ENCODE measurements around the gene NKAIN1.

Gene NKAIN1

DNA sequence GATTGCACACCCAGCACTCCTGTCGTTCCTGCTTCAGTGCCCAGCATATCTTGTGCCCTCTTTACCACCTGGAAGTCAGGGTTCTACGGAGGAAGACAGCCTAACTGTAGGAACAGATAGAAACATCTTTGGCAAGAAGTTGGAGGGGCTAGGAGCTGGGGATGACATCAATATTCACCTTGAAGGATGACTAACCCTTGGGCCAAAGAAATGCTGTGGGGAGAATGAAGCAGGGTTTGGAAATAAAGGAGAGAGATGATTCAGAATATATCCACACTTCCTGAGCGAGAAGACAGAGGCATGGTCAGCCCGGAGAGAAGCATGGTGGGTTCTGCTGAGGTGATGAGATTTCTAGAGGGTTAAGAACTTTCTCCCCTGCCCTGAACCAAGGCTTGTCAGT, 4.6 kb upstream of the NKAIN1 start:
- H3K4me3 Mint-ChIP-seq = no peak overlapping the region
- ATAC-seq = no peak
- H3K27me3 Mint-ChIP-seq = peaks cover 16% of the 10 kb centered on the region
- H3K4me1 Mint-ChIP-seq = no peaks in the 10 kb centered on the region
- H3K27ac Mint-ChIP-seq = no peak overlapping the region
- no peaks in the 10 kb centered on the region for H3K36me3 Mint-ChIP-seq
- no peaks in the 10 kb centered on the region for H3K9me3 Mint-ChIP-seq

DNA sequence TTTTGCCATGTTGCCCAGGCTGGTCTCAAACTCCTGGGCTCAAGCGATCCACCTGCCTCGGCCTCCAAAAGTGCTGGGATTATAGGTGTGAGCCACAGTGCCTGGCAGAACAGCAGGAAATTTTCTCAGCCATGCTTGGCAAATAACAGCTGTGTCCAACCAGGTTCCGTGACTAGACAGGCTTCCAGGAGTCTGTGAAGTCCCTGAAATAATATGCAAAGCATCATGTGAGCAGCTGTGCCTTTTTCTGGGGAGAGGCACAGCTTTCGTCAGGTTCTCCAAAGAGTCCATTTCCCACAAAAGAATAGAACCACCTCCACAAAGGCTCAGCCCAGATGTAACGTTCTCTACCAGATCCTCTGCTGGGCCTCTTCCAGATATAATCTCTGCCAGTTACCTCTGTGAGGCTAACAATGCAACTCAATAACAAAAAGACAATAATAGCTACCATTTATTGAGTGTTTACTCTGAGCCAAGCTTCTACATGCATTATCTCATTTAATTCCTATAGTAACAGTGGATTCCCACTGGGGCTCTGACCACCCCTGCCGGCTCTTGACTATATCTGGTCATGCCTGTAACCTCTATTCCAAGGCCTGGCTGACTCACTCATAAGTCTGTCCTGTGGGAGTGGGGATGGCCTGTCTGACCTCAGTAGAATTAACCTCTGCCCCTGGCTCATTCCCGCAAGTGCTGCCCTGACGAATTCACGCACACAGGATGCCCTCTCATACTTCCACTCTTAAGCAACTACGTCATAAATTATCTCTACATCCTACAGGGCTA, 4.0 kb upstream of the NKAIN1 start:
- H3K9me3 Mint-ChIP-seq = no peaks in the 10 kb centered on the region
- H3K27ac Mint-ChIP-seq = no peak overlapping the region

DNA sequence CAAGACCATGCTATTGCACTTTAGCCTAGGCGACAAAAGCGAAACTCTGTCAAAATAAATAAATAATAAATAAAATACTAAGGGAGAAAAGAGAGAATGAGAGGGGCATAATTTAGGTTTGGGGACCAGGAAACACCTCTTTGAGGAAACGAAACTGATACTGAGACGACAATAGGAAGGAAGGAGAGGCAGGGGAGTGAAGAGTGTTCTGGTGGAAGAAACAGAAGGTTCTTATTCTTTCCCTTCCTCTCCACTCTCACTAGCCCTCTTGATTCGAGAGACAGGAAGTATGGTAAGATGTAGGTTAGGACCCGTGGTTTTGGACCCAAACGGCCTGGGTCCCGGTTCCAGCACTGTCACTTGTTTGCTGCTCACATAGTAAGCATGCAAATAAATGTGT, 1.6 kb upstream of the NKAIN1 start:
- no peak for ATAC-seq
- no peaks in the 10 kb centered on the region for H3K36me3 Mint-ChIP-seq
- no peak overlapping the region for H3K27ac Mint-ChIP-seq
- no peaks in the 10 kb centered on the region for H3K9me3 Mint-ChIP-seq
- peaks cover 45% of the 10 kb centered on the region for H3K27me3 Mint-ChIP-seq
- H3K4me3 Mint-ChIP-seq = no peak overlapping the region
- H3K4me1 Mint-ChIP-seq = peaks cover 8% of the 10 kb centered on the region

More for the DNA sequence above, 4.0 kb upstream of the NKAIN1 start:
- H3K27me3 Mint-ChIP-seq = peaks cover 22% of the 10 kb centered on the region
- H3K36me3 Mint-ChIP-seq = no peaks in the 10 kb centered on the region
- H3K4me1 Mint-ChIP-seq = peaks cover 6% of the 10 kb centered on the region
- ATAC-seq = no peak
- no peak overlapping the region for H3K4me3 Mint-ChIP-seq

DNA sequence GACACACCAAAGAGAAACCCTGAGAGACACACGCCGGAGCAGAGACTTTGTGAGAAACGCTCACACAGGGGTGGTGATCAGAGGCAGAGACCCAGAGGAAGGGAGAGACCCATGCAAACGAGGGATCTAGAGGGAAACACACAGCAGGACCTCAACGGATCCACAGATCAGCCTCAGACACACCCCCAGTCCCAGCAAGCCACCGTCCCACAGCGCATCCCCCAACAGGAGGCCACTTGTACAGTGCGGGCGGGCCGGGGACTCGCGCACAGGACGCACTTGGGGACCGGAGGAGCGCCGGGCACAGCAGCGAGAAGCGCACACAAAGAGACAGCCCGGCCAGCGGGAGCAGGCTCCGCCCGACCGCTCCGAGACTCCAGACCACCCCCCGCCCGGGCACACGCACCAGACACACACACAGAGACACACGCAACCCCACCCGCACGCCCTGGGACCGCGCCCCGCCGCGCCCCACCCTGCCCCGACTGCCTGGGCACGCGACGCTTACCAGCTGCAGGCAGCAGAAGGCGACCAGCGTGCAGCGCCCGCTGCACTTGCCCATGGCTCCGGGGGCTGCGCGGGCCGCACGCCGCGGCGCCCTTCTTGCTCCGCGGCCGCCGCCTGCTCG, 587 bp downstream of the NKAIN1 start:
- H3K4me3 Mint-ChIP-seq = peak overlapping the region; percentile 28
- peak; percentile 52 for ATAC-seq
- peaks cover 8% of the 10 kb centered on the region for H3K4me1 Mint-ChIP-seq
- H3K27ac Mint-ChIP-seq = peak overlapping the region; percentile 25
- H3K9me3 Mint-ChIP-seq = no peaks in the 10 kb centered on the region
- peaks cover 66% of the 10 kb centered on the region for H3K27me3 Mint-ChIP-seq
- H3K36me3 Mint-ChIP-seq = no peaks in the 10 kb centered on the region

DNA sequence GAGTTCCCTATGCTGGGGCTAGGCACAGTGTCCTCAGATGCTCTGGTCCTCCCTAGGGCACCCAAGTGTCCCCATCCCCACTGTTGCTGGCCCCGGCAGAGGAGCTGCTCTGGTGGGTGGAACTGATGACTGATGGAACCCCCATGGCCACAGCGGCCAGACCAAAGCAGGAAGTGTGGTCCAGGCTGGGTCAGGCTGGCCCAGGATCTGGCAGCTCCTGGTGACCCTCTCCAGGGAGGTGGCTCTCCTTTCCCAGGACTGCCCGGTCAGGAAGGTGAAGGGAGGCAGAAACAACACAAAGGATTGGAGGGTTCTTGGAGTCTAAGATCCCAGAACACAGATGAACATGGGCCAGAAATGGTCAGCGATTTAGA, 1.1 kb downstream of the NKAIN1 start:
- no peak for ATAC-seq
- Mint-ChIP-seq H3K27ac (peak overlapping the region; percentile 25), H3K27me3 (peaks cover 71% of the 10 kb centered on the region), H3K36me3 (no peaks in the 10 kb centered on the region), H3K4me1 (peaks cover 8% of the 10 kb centered on the region), H3K4me3 (peak overlapping the region; percentile 28), H3K9me3 (no peaks in the 10 kb centered on the region)

DNA sequence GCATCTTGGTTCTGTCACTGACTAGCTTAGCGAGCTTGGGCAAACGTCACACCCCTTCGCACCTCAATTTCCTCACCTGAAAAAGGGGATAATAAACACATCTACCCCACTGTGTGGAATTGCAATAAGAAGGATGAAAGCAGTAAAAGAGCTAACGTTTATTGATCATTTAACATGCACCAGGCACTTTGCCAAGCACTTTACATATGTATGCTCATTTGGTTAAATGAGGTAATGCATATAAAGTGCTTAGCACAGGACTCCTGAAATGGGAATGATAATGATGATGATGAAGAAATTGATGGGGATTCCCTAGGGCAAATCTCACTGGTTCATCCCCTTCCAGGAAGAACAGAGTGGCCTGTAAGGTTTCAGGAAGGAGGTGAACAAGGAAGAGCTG, 4.8 kb downstream of the NKAIN1 start:
- Mint-ChIP-seq H3K9me3 (no peaks in the 10 kb centered on the region), H3K27me3 (peaks cover 67% of the 10 kb centered on the region), H3K36me3 (no peaks in the 10 kb centered on the region), H3K27ac (no peak overlapping the region), H3K4me1 (peaks cover 8% of the 10 kb centered on the region), H3K4me3 (no peak overlapping the region)
- no peak for ATAC-seq

DNA sequence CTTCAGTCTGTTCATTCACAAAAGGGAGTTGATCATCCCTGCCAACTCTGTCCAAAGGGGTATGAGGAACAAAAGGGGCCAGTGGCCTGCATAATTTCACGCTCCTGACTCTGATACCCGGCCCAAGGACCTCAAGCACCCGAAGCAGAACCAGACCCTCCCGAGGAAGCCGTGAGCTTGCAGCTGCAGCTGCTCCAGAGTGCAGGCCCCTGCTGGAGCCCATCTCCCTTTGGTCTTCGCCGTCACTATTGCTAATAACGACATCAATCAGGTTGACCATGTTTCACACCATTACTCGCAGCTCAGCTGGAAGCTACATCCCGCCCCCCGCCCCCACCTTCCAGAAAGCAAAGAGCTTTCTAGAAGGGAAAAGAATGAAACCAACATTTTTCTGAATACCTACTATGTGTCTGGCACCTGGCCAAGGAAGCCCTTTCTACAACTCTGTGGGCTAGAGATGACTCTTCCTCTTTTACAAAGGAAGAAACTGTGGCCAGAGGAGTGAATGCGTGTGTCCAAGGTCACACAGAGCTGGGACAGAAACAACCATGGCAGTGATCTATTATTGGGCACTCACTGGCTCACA, 5.5 kb downstream of the NKAIN1 start:
- Mint-ChIP-seq H3K36me3 (no peaks in the 10 kb centered on the region), H3K4me1 (peaks cover 8% of the 10 kb centered on the region), H3K4me3 (no peak overlapping the region), H3K27ac (no peak overlapping the region), H3K27me3 (peaks cover 62% of the 10 kb centered on the region), H3K9me3 (no peaks in the 10 kb centered on the region)
- no peak for ATAC-seq

DNA sequence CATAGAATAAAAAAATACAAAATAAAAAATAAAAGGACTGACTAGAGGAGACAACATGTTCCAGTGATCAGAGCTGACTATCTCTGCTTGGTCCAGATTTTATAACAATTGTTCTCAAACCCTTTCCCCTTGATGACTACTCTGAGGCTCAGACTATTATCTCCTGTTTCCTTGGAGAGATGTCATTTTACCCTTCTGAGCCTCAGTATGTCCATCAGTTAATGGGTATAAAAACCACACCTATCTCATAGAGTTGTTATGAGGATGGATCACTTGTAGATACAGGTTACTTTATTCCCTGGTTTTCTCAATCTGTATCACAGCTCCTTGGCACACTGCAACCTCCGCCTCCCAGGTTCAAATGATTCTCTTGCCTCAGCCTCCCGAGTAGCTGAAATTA, 7.0 kb downstream of the NKAIN1 start:
- Mint-ChIP-seq H3K4me3 (no peak overlapping the region), H3K27me3 (peaks cover 47% of the 10 kb centered on the region), H3K27ac (no peak overlapping the region), H3K36me3 (no peaks in the 10 kb centered on the region), H3K9me3 (no peaks in the 10 kb centered on the region), H3K4me1 (no peaks in the 10 kb centered on the region)
- no peak for ATAC-seq

DNA sequence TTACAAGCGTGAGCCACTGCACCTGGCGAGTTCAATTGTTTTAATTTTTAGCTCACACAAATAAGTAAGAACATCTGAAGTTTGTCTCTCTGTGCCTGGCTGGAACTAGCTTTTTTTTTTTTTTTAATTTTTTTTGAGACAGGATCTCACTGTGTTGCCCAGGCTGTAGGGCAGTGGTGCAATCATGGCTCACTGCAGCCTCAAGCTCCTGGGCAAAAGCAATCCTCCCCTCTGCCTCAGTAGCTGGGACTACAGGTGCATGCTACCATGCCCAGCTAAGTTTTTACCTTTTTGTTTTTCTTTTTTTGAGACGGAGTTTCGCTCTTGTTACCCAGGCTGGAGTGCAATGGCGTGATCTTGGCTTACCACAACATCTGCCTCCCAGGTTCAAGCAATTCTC, 7.9 kb downstream of the NKAIN1 start:
- Mint-ChIP-seq H3K4me1 (no peaks in the 10 kb centered on the region), H3K27me3 (peaks cover 40% of the 10 kb centered on the region), H3K4me3 (no peak overlapping the region), H3K36me3 (no peaks in the 10 kb centered on the region), H3K27ac (no peak overlapping the region), H3K9me3 (no peaks in the 10 kb centered on the region)
- no peak for ATAC-seq

DNA sequence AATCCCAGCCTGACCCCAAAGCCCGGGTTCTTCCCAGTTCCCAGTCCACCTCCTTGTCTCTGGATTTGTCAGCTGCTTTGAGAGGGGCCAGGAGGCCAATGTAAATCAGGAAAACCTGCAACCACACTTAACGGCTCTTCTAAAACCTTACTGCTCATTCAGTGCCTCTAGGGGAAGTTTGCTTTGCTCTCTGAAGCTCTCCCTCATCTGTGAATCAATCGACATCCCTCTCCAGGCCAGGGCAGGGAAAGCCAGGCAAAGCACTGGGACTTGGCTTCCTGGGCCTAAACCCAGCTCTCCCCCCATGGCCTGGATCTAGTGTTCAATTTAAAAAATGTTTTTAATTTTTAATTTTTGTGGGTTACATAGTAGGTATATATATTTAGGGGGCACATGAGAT, 9.3 kb downstream of the NKAIN1 start:
- ATAC-seq = no peak
- Mint-ChIP-seq H3K4me1 (no peaks in the 10 kb centered on the region), H3K36me3 (no peaks in the 10 kb centered on the region), H3K27ac (no peak overlapping the region), H3K9me3 (no peaks in the 10 kb centered on the region), H3K4me3 (no peak overlapping the region), H3K27me3 (peaks cover 37% of the 10 kb centered on the region)

DNA sequence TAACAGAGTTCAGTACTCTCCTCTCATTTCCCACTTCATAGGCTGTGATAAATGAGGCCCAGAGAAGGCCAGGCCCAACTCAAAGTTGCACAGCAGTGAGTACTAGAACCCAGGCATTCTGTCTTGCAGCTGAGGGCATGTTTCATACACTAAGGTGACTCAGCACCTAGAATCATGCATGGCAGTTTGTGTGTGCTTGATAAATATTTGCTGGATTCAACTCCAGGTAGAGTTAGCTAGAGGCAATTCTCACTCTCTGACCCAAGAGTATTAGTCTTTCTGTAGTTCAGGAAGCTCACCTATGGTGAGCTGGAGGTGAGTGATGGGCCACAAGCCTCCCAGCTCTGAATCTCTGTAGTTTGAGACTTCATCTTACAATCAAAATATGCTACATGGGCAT, 10.7 kb downstream of the NKAIN1 start:
- no peak for ATAC-seq
- Mint-ChIP-seq H3K9me3 (no peaks in the 10 kb centered on the region), H3K4me3 (no peak overlapping the region), H3K4me1 (no peaks in the 10 kb centered on the region), H3K27ac (no peak overlapping the region), H3K27me3 (peaks cover 23% of the 10 kb centered on the region), H3K36me3 (no peaks in the 10 kb centered on the region)

DNA sequence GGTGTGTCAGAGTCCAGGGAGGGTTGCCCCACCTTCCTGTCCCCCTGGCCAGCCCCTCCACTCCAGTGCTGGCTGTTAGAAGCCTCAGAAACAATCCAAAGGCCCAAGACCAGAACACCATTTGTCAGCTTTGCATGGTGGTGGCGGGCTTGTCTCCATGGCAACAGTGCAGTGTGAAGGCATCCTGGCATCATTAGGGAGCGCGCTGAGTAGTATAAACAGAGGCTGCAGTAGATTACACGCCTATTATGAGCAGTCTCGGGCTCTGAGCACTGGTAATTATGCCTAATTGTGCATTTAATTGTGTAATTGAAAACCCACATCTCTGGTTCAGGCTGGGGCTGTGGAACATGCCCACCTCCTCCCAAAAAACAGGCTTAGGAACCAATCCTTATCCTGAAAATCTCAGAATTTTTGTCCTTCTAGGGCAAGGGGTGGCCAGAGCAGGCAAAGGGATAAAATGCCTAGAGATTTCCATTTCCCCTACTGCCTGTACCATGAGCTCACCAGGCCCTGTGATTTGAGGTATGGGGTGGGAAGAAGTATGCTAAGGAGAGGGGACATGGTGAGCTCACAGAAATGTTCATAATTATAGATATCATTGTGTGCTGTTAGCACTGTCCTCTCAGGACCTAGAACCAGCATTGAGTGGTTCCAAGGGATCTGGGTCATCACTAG, 11.7 kb downstream of the NKAIN1 start:
- Mint-ChIP-seq H3K27me3 (peaks cover 13% of the 10 kb centered on the region), H3K27ac (no peak overlapping the region), H3K4me1 (no peaks in the 10 kb centered on the region), H3K36me3 (no peaks in the 10 kb centered on the region), H3K4me3 (no peak overlapping the region), H3K9me3 (no peaks in the 10 kb centered on the region)
- no peak for ATAC-seq

DNA sequence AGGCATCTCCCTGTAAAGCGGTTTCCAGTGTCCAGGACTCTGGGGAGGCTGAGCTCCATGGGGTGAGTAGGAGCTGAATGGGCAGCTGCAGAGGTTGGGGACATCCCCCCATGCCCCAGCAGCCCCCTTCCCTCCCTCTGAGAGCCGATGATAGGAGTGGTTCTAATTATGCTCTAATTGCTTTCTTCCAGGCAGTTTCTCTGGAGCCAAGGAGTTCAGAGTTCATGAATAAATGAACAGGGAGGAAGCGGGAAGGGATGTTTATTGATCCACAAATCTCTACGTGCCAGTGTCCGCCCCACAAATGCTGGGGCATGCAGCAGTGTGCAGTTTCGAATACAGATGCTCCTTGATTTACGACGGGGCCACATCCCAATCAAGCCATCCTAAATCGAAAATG, 15.6 kb downstream of the NKAIN1 start:
- no peak for ATAC-seq
- Mint-ChIP-seq H3K9me3 (no peaks in the 10 kb centered on the region), H3K27ac (no peak overlapping the region), H3K4me1 (no peaks in the 10 kb centered on the region), H3K4me3 (no peak overlapping the region), H3K27me3 (peaks cover 10% of the 10 kb centered on the region), H3K36me3 (no peaks in the 10 kb centered on the region)

DNA sequence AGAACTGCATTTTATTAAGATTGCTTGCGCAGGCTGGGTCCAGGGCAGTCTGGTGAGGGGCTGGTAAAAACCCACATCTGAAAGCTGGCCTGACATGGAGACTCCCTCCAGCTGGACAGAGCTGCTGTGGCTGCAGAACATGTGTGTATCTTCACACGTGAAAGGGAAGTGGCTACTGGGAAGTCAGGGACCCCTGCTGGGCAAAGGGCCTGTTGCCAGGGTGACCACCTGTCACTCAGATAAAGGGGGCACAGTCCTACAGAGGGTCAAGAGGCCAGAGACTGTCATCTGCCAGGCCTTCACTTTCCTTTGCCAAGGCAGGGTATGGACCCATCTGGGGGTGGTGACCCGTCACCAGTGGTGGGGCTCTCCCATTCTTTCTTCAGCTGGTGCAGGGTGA, 17.5 kb downstream of the NKAIN1 start:
- Mint-ChIP-seq H3K4me3 (no peak overlapping the region), H3K27me3 (peaks cover 10% of the 10 kb centered on the region)
- no peak for ATAC-seq

DNA sequence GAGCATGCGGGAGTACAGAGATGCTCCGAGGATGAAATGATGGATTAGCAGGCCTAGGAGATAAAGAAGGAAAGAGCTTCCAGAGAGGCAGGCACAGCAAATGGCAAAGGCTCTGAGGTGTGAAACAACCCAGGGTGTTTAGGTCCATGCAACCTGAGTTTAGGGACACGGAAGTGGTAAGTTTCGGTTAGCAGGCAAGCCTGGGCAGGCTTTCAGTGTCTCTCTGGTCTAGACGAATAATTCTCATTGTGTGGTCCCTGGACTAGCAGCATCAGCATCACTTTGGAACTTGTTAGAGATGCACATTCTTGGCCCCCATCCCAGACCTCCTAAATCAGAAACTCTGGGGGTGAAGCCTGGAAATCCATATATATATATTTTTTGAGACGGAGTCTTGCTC, 18.6 kb downstream of the NKAIN1 start:
- Mint-ChIP-seq H3K4me1 (no peaks in the 10 kb centered on the region), H3K27me3 (peaks cover 6% of the 10 kb centered on the region)

More for the DNA sequence above, 17.5 kb downstream of the NKAIN1 start:
- H3K9me3 Mint-ChIP-seq = no peaks in the 10 kb centered on the region
- H3K27ac Mint-ChIP-seq = no peak overlapping the region
- no peaks in the 10 kb centered on the region for H3K36me3 Mint-ChIP-seq
- H3K4me1 Mint-ChIP-seq = no peaks in the 10 kb centered on the region

More for the DNA sequence above, 18.6 kb downstream of the NKAIN1 start:
- Mint-ChIP-seq H3K4me3 (no peak overlapping the region), H3K27ac (no peak overlapping the region), H3K9me3 (no peaks in the 10 kb centered on the region), H3K36me3 (no peaks in the 10 kb centered on the region)
- no peak for ATAC-seq
